ENCODE results near the gene PANX1.
"Not testable (repeated sequence)": the region's sequence is repeated elsewhere in the genome, so short reads cannot be mapped to it uniquely, and the experiment has no call there.

Gene PANX1

DNA sequence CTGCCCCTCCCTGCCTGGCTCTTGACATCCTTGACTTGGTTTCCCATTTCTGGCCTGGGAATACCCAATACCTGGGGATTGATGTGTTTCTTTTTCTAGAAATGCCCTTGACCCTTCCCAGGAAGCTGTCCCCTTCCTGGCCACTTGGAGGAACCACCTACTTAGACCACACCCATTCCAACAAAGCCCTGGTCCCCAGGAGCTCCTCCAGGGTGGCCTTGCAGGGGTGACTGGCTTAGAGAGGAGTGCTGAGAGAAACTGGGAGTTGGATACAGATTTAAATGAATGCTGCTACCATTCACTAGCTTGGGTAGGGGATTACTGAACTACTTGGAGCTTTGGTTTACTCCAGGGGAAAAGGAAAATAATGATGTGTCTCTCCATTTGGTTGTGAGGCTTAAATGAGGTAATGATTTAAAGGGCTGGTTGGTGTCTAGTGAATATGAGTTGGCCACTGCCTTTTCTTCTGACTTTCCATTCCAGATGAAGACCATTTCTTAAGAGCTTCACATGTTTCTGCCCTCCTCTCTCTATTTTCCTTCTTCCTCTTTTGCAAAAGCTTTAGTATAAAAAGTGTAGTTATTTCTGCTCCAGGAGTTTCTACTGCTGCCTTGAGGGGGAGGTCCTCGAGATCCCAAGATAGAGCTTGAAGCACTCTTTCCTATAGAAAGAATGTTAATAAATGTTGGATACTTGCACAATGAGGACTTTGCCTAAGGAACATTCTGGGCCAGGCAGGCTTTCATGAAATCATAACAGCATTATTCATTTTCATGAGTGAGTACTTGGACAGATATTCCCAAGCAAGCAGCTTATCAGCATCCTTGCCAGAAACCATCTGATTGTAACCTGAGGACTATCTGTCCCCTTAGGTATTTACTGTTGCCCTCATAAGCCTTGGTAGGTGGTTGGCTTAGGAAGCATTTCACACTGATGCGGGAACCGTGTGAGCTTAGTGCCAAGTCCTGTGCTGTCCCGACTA, 22.4 kb downstream of the PANX1 start:
- no peak for DNase-seq

DNA sequence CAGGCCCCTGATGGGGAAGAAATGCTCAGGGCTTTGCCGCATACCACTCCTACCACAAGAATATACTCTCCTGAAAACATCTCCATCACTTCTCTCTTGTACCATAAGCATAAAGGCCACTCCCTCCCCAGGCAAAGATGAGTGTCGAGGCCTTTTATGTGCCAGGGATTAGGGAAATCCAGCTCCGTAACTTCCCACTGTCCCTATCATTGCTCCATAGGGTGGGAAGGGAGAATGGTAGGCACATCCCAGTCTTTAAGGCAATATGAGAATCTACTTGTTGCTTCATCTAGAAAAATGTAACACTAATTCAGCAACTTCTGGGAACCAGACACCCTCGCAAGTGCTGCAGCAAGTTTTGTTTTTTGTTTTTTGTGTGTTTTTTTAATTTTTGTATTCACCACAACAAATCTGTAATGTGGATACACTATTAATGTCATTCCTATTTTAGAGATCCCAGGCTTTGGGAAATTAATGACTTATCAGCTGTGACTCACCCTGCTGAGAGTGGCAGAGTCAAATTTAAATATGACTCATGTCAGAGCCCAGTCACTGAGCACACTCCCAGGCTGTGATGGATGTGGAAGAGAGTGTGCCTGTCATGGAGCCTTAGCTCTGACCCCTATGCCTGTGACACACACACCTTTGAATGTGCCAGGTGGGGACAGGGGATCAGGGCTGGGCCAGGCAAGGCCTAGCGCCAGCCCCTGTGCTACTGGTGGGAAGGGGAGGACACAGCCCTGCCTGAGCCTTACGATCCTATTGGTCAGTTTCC, 23.4 kb downstream of the PANX1 start:
- DNase-seq, result no peak

DNA sequence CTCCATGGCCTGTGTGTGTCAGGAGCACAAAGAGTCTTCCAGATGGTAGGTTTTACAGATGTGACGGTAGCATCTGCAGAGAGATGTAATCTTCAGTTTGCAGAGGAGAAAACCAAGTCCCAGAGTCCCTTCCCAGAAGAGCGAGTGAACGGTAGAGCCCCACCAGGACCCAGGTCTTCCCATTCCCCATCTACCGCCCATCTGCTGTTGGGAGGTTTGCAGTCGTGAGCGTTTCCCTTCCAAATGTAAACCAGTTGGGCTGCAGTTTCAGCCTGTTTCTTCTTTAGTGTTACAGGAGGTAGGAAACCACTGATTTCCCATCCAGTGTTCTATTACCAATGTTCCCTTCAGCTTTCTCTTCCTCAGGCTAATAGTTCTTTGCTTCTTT, 24.0 kb downstream of the PANX1 start:
- no peak for DNase-seq

DNA sequence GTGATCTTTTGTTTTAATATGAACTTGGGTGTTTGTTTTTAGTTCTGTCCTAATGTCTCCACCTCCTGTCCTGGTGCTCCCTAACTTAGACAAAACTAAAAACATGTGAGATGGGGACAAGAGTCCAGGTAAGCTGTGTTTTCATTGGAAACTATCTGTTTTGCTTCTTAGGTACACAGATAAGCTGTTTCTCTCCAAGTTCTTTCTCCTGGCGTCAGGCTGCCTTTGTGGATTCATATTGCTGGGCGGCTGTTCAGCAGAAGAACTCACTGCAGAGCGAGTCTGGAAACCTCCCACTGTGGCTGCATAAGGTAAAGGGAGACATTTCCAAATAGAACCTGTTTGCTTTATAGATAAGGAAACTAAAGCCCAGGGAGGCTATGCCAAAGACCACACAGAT, 24.7 kb downstream of the PANX1 start:
- no peak for DNase-seq

DNA sequence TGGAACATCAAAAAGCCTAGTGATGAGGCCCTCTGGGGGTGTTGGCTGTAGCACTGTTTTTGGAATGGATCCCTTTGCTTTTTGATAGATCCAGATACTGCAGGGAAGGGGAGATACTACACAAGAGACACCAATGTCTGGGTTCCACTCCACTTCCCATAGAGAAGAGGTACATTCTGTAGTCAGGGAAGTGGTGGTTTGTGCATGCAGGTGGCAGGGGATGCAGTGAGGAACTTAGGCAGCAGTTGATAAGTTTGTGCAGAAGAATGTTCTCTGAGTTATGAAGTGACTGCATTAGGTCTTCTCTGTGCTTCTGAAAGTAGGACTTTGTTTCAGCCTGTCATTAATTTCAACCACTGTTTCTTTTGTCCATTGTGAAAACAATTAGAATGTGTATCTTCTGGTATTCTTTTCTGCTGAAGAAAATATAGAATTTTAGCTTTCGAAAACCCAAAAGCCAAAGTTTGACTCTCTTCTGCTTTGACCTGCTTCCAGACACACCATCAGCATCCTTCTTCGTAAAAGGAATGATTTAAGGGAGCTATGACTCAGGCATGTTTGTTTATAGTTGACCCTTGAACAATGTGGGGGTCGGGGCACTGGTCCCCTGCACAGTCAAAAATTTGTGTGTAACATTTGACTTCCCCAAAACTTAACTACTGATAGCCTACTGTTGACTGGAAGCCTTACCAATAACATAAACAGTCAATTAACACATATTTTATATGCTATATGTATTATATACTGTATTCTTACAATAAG, 25.6 kb downstream of the PANX1 start:
- no peak for DNase-seq

DNA sequence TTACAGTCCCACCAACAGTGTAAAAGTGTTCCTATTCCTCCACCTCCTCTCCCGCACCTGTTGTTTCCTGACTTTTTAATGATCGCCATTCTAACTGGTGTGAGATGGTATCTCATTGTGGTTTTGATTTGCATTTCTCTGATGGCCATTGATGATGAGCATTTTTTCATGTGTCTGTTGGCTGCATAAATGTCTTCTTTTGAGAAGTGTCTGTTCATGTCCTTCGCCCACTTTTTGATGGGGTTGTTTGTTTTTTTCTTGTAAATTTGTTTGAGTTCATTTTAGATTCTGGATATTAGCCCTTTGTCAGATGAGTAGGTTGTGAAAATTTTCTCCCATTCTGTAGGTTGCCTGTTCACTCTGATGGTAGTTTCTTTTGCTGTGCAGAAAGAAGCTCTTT, 28.7 kb downstream of the PANX1 start:
- DNase-seq, result not testable (repeated sequence)

DNA sequence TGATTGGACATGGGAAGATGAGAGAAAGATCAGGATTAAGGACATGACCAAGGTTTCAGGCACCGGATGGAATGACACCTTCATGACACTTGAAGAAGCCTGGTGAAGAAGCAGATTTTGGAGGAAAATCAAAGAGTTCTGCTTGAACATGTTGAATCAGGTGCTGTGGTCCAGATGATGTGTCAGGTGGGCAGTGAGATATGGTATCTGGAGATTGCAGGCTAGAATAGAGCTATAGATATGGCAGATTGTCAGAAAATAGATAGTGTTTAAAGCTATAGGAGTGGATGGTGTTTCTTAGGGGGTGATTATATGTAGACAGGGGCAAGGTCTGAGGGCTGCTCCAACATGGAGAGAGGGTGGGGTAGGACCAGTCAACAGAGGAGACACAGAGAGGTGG, 40.2 kb downstream of the PANX1 start:
- DNase-seq, result no peak

DNA sequence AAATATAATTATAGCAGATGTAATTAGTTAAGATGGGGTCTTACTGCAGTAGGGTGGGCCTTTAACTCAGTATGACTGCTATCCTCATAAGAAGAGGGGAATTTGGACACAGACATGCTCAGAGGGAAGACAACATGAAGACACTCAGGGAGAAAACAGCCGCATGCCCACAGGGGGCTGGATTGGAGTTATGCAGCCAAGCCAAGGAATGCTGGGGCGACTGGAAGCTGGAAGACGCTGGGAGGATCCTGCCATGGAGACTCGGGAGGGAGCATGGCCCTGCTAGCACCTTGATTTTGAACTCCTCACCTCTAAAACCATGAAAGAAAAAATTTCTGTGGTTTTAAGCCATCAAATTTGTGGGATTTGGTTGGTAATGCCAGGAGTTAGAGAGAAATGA, 40.9 kb downstream of the PANX1 start:
- DNase-seq, result no peak

DNA sequence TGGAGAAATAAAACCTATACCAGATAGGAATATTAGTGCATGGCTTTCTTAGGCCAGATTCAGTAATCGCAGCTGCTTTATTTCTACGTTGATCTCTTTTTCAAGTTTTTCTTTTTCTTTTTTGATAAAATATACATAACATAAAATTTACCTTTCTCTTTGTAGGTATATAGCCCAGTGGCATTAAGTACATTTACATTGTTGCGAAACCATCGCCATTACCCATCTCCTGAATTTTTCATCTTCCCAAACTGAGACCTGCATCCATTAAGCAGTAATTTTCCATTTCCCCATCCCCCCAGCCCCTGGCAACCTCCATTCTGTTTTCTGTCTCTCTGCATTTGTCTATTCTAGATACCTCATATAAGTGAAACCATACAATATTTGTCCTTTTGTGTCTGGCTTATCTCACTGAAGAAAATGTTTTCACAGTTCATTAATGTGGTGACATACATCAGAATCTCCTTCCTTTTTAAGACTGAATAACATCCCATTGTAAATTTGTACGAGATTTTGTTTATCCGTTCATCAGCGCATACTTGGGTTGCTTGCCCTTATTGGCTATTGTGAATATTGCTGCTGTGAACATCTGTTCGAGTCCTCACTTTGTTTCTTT, 41.4 kb downstream of the PANX1 start:
- DNase-seq, result no peak

DNA sequence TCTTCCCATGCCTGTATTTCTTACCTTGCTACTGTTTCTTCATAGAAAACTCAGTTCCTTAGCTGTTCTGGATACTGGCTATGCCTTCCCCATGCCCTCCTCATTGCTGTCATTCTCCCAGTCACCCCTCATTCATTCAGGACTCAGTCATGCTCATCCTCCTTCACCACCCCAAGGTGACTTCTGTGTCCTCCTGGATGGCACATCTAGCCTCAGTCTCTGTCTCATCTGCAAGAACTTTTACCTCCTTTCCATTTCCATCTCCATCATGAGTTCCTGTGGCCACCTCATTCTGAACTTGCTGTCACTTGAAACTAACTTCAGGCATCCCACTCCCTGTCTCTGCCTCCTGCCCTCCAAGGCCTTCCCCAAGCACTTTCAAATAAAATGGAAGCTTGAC, 42.3 kb downstream of the PANX1 start:
- DNase-seq, result no peak

DNA sequence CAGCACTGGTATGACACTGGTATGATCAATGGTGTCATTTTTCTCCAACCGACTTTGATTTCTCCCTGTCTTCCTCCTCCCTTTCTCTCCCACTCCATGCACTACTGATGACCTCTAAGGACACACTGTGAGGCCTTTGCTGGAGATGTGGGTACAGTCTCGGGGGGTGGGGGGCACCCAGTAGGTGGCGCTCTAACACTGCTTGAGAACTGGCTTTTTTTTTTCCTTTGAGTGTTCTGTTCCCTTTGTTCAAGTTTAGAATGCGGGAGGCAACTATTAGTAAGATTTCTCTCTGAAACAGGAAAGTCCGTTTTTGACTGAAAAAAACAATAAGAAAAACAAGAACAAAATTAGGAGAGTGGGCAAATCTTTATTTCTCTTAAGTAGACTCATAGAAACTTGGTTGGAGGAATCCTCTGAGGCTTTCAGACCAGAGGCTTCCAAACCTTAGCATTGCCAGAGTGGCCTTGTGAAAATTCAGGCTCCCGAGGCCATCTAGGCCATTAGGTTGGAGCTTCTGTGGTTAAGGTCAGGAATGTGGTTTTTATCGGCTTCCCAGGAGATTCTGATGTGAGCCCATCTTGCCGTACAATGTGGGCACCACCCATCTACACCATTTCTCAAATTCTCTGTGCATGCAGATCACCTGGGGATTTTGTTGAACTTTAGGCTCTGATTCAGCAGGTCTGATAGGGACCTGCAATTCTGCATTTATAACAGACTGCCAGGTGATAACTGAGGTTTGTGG, 43.2 kb downstream of the PANX1 start:
- no peak for DNase-seq

DNA sequence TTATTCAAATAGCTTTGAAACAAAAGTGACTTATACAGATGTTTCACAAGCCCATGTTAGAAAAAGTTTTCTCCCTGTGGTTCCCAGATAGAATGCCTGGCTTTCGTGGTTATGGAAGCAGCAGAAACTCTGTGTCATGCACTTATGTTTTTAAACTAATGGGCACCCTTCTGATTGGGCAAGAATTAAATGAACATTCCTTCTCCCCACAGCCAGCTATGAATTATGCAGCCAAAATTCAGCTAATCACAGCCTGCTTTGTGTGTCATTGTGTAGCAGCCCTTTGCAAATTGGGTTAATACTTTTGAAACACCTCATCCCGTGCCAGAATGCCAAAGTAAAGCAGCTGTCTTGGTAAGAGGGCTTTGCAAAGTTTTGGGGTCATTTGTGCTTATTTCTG, 46.9 kb downstream of the PANX1 start:
- DNase-seq, result no peak

DNA sequence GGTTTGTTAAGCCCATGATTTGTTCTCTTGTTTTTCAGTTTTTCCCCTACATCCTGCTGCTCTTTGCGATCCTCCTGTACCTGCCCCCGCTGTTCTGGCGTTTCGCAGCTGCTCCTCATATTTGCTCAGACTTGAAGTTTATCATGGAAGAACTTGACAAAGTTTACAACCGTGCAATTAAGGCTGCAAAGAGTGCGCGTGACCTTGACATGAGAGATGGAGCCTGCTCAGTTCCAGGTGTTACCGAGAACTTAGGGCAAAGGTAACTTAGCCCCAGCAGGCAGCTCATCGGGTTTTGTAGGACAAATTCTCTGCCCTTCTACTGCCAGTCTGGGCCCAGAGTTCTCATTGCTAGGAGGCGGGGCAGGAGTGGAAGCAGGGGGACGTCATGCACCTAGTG, 49.7 kb downstream of the PANX1 start:
- no peak for DNase-seq

DNA sequence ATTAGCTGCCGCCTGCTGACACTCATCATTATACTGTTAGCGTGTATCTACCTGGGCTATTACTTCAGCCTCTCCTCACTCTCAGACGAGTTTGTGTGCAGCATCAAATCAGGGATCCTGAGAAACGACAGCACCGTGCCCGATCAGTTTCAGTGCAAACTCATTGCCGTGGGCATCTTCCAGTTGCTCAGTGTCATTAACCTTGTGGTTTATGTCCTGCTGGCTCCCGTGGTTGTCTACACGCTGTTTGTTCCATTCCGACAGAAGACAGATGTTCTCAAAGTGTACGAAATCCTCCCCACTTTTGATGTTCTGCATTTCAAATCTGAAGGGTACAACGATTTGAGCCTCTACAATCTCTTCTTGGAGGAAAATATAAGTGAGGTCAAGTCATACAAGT, 51.1 kb downstream of the PANX1 start:
- DNase-seq, result no peak

DNA sequence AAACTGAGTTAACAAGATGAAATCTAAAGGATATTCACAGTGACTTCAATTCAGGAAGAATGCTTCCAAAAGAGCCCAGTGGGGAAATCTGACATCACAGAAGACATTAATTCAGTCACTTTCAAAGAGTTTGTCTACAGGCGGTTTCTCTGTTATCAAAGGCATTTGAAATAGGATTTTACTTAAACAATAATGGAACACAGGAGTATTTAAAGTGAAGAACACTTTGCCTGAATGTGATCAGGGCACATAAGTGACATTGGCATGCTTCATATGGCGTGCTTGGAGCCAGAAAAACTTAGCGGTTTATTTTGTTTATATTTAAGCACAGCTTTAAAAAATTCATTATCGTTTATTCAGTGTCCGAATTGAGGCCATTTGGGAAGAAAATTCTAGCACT, 52.9 kb downstream of the PANX1 start:
- no peak for DNase-seq

DNA sequence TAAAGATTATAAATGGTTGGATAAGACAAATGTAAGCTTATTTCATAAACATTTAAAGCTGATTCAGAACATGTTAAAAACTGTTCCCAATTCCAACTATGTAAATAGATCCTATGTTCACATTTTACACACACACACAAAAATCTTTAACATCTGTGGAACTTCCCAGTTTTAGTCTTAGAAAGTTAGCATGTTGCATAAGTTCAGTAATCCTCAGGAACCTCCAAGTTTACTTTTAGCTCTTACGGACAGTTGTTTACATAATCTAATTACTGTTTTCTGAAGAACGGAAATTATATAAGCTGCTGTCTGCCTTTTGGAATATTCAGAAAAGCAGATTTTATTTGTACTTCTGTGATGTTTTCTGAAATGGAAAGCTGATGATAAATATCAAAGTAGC, 53.3 kb downstream of the PANX1 start:
- DNase-seq, result no peak

DNA sequence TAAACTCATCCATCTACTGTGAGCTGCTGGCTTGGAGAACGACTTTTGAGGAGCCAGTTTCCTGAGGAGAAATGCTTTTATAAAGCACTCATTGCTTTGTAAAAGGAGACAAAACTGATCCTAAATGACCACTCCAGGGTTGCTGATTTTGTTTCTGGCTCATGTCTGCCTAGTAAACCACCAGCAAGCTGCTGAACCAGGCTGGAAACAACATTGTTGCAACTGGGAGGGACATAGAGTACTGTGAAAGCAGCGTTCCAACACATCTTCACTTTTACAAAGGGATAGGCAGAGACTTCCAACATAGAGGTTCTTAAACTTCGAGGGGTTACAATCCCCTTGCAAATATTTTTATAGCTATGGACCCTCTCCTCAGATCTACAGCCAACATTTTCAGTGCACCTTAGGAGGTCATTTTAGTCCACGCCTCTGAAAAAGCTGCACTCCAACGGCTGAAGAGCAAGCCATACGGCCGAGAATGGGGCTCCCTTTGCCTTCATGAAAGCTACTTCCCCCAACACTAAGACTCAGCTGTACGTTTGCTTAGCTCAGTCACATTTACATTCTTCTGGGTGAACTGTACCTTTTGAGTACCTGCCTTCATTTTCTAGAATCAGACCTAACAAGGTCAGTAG, 54.7 kb downstream of the PANX1 start:
- DNase-seq, result no peak

DNA sequence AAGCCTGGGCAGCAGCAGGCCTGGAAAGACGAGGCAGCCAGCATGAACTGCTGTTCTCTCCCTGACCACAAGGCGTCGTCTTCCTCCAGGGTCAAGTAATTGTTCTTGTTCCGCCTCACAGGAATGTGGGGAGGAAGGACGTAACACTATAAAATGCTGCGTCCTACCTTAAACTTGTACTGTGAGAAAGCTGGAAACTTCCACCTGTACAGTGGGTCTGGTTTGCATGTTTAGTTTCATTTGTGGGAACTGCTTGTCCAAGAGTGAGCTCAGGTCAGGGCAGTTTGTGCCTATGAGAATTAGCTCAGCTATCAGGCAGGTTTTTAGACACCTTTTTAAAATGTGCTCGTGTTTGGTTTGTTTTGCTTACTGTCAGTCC, 55.2 kb downstream of the PANX1 start:
- DNase-seq, result no peak

DNA sequence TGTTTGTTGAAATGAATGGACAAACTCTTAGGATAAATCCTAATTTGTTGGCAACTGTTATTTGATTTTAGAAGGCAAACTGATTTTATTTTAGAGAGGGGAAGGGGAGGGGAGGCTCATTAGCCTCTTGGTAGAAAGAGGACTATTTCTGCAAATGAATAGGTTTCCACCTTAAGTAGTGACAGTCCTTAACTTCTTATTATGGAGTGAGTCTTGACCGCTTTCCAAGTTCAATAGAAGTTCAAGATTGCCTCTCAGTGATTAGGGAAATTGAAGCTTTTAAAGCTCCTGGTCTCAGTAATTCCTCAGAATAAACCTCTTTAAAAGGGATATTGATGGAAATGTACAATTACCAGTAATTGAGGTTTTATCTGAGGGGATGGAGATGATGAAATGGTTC, 55.7 kb downstream of the PANX1 start:
- DNase-seq, result no peak

DNA sequence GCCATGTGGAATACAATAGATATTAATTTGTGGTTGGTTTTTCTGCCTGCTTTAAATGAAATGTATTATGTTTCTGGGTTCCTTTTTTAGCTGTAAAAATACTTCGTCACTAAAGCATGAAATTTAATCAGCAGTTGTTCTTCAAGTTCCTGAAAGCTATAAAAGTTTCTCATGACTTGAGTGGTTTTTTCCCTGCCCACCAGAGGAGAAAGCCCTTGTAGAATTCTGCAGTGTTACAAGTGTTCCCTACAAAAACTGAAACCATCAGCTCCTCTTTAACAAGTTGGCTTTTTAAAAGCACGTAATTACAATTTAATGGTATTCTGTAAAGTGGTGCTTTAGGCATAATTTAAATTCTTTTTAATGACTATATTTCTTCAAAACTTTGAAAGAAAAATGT, 56.2 kb downstream of the PANX1 start:
- DNase-seq, result no peak

DNA sequence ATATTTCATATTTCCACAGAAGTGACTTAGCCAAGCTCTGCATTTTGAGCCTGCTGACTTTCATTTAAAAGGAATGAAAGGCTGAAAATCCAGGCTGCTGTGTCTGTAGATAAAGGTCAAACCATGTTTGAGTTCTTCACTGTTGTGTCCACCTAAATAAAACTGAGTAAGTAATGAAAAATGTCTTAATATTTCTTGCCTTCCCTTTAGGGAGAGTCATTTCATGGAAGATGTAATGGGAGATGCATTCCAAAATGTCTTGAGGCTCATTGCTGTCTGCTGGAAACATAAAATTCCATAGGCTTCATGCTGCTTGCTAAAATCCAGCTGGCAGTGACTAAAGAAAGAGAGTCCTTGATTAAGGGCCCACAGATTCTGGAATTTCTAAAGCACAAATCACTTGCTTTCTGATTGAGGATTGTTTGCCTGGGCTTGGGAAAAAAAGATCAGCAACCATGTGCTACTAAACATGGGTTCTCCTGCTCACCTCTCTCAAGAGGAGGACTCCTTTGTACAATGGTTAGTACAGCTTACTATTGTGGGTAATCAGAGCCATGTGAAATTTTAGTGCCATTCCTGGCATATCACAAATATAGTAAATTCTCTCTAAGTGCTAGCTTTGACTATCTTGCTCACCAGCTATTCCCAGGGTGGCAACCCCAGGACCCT, 56.9 kb downstream of the PANX1 start:
- no peak for DNase-seq
